ENCODE results near the gene PHF19.

DNA sequence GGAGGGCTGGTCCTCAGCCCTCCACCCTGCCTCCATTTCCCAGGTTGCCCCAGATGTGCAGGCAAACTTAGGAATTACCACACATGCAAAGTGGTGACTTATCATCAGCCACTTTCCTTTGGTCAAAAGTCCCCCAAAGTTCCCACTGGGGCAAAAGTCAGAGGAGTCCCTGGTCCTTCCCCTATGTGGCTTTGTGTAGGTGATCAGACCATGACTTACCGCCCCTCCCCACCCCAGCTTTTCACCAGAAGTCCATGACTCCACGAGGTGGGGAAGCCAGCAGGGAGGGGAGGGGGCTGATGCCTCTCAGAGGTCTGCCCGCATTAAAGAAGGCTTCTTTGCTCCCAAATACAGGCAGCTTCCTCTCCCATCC lies 43.8 kb upstream of the PHF19 start:
- TF ChIP-seq, protein P1, sequence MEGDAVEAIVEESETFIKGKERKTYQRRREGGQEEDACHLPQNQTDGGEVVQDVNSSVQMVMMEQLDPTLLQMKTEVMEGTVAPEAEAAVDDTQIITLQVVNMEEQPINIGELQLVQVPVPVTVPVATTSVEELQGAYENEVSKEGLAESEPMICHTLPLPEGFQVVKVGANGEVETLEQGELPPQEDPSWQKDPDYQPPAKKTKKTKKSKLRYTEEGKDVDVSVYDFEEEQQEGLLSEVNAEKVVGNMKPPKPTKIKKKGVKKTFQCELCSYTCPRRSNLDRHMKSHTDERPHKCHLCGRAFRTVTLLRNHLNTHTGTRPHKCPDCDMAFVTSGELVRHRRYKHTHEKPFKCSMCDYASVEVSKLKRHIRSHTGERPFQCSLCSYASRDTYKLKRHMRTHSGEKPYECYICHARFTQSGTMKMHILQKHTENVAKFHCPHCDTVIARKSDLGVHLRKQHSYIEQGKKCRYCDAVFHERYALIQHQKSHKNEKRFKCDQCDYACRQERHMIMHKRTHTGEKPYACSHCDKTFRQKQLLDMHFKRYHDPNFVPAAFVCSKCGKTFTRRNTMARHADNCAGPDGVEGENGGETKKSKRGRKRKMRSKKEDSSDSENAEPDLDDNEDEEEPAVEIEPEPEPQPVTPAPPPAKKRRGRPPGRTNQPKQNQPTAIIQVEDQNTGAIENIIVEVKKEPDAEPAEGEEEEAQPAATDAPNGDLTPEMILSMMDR (IDR thresholded peaks at IDR 0.05) = no peak
- TF ChIP-seq POLR2A (IDR thresholded peaks at IDR 0.05) = no peak
